SK-MEL-5 (cell line): Measurements from ENCODE around the gene WDR72. TPM values are rescaled to one million over a fixed set of nuclear protein-coding genes. Genes with fewer than 3 reads are reported as not detected.
A peak's percentile ranks its signal among the peaks of the same experiment; 100 is the strongest.

Experiments used
- DNase-seq: peaks from one replicate; pipeline ENCODE4 v3.0.0-alpha.2; 2016; ENCODE audit warnings: low read depth, low spot score
- in situ Hi-C: cut with HindIII; loops from 2 replicates; pipeline ENCODE4 v1.10.0; 2016; ENCODE audit warnings: low sequenced_read_pairs, high pct_unique_total_duplicates, low pct_unique_long_range_greater_than_20kb
- total RNA-seq: library from RNA; depleted of rRNA; stranded (reverse); fragments of >200 nt; shearing (Covaris generic); gene quantifications from 2 replicates; pipeline ENCODE4 v1.2.3, GENCODE V29; 2014

The WDR72 gene
- total RNA-seq, 1 experiment from 2014 or later = 3.9 TPM

GRCh38 chr15:53627279-53627678 is 132.2 kb downstream of the WDR72 start:
- in situ Hi-C loops = no loop called here
- no peak for DNase-seq

- no peak for DNase-seq
- in situ Hi-C loops = no loop called here
Observed at GRCh38 chr15:53625962-53626845, 133.3 kb downstream of the WDR72 start.

GRCh38 chr15:53625260-53625659 is 134.2 kb downstream of the WDR72 start:
- in situ Hi-C loops = no loop called here
- no peak for DNase-seq

- in situ Hi-C loops = no loop called here
- DNase-seq = peak; percentile 14
Observed at GRCh38 chr15:53618461-53618860, 141.0 kb downstream of the WDR72 start.

- in situ Hi-C loops = no loop called here
Observed at GRCh38 chr15:53611145-53611920, 148.1 kb downstream of the WDR72 start.

GRCh38 chr15:53591041-53591440 is 168.4 kb downstream of the WDR72 start:
- no peak for DNase-seq
- in situ Hi-C loops = no loop called here

More at GRCh38 chr15:53611145-53611920, 148.1 kb downstream of the WDR72 start:
- DNase-seq = peak; percentile 28

GRCh38 chr15:53590380-53590779 is 169.1 kb downstream of the WDR72 start:
- DNase-seq = no peak
- in situ Hi-C loops = no loop called here

GRCh38 chr15:53589520-53590057 is 169.9 kb downstream of the WDR72 start:
- DNase-seq = no peak
- in situ Hi-C loops = no loop called here

- in situ Hi-C loops = no loop called here
- DNase-seq = no peak
Observed at GRCh38 chr15:53588773-53589172, 170.7 kb downstream of the WDR72 start.

- in situ Hi-C loops = no loop called here
- peak; percentile 86 for DNase-seq
Observed at GRCh38 chr15:53586799-53587198, 172.7 kb downstream of the WDR72 start.

GRCh38 chr15:53581513-53581912 is 177.9 kb downstream of the WDR72 start:
- in situ Hi-C loops = no loop called here
- no peak for DNase-seq

GRCh38 chr15:53580366-53580765 is 179.1 kb downstream of the WDR72 start:
- in situ Hi-C loops = no loop called here
- peak; percentile 11 for DNase-seq

GRCh38 chr15:53576841-53577240 is 182.6 kb downstream of the WDR72 start:
- in situ Hi-C loops = no loop called here
- peak; percentile 82 for DNase-seq

- in situ Hi-C loops = no loop called here
- no peak for DNase-seq
Observed at GRCh38 chr15:53573091-53573490, 186.4 kb downstream of the WDR72 start.

GRCh38 chr15:53569751-53570480 is 189.5 kb downstream of the WDR72 start:
- no peak for DNase-seq
- in situ Hi-C loops = no loop called here

- in situ Hi-C loops = no loop called here
- DNase-seq = no peak
Observed at GRCh38 chr15:53566912-53567311, 192.6 kb downstream of the WDR72 start.

GRCh38 chr15:53565721-53566120 is 193.7 kb downstream of the WDR72 start:
- no peak for DNase-seq

GRCh38 chr15:53564647-53565046 is 194.8 kb downstream of the WDR72 start:
- in situ Hi-C loops = no loop called here

More at GRCh38 chr15:53565721-53566120, 193.7 kb downstream of the WDR72 start:
- in situ Hi-C loops = no loop called here

More at GRCh38 chr15:53564647-53565046, 194.8 kb downstream of the WDR72 start:
- peak; percentile 12 for DNase-seq
